Sciatic nerve (tissue), 2 donors: ENCODE data around the gene SZRD1. TPM values are rescaled to one million over a fixed set of nuclear protein-coding genes. Genes with fewer than 3 reads are reported as not detected.
A peak's percentile ranks its signal among the peaks of the same experiment; 100 is the strongest.
"Not testable (repeated sequence)": the region's sequence is repeated elsewhere in the genome, so short reads cannot be mapped to it uniquely, and the experiment has no call there.

Source experiments
- ATAC-seq: fragments of 200-7000 bp; cut with Tn5 transposase; one replicate; pipeline ENCODE4 v1.9.1; 2020; ENCODE audit warnings: mild to moderate bottlenecking, moderate library complexity
- DNase-seq: peaks from one replicate; pipeline ENCODE4 v3.0.0-alpha.2; 2020; ENCODE audit warnings: low spot score
- intact Hi-C: fragments of 100-400 bp; cut with DNase I; formaldehyde crosslinking; loops from one replicate; pipeline ENCODE4 v1.14.2; 2022
- total RNA-seq: library from RNA; stranded (reverse); fragmentation: NEBNext Ultra II Directional; extraction: Animal tissue kit (Norgen Biotek cat#: 25700); gene quantifications from one replicate; pipeline ENCODE4 v1.2.1, GENCODE V29; 2021
- donor health status: DM: no; HTN: no; CAD: no.
- donor health status: DM: no; HTN: no; CAD: no.

SZRD1 gene
- total RNA-seq, 1 donor from 2014 or later, result 99.4 TPM

DNA sequence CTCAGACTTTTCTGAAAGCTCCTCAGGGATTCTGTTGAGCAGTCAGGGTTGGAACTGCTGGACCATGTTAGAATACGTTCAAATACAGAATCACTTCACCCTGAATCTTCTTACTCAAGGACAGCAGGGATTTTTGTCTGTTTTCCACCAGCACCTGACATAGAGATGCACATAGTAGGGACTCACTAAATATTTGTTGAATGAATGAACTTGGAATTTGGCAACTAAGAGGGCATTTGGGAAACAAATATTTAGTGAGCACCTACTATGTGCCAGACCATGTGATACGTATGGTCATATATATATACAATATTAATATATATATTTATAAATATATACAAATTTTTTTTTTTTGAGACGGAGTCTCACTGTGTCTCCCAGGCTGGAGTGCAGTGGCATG lies 10.2 kb upstream of the SZRD1 start:
- intact Hi-C loops, result no loop called here
- no peak for ATAC-seq
- no peak for DNase-seq

DNA sequence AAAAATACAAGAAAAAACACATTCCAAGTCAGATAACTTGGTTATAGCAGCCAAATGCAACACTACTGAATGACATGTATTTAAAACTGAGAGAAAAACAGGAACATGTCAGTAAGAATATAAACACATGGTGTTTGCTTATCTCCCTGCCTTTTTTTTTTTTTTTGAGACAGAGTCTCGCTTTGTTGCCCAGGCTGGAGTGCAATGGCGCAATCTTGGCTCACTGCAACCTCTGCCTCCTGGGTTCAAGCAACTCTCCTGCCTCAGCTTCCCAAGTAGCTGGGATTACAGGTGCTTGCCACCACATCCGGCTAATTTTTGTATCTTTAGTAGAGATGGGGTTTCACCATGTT lies 1.9 kb upstream of the SZRD1 start:
- DNase-seq, ATAC-seq, intact Hi-C loops: not testable (repeated sequence)

DNA sequence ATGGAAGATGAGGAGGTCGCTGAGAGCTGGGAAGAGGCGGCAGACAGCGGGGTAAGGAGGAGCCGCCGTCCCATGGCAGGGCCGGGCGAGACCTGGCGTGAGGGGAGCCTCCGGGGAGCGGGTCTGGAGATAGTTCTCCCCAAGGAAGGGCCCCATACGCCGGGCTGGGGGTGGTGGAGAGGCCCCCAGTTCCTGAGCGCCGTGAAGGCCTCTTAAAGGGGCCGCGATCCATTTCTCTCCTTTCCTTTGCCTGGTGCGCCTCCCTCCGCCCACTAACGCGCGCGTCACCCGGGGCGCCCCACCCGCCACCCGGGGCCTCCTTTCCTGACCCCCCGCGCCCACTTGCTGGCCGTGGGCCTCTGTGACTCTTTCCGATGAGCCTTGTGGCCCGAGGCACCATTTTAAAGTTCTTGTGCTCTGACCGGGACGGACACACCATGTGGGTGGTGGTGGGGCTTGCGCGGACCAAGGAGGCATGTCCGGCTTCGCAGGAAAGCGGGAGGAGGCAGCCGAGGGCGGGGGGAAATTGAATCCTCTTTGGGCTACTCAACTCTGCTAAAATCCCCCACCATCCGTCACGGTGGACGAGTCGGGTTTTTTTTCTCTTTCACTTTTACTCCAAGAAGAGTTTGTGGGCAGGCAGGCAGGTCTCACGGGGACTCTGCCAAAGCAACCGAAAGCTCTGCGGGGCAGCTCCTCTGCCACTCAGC lies 371 bp downstream of the SZRD1 start:
- ATAC-seq (peak; percentile 92), DNase-seq (peak; percentile 90)
- intact Hi-C loops, result no loop called here

DNA sequence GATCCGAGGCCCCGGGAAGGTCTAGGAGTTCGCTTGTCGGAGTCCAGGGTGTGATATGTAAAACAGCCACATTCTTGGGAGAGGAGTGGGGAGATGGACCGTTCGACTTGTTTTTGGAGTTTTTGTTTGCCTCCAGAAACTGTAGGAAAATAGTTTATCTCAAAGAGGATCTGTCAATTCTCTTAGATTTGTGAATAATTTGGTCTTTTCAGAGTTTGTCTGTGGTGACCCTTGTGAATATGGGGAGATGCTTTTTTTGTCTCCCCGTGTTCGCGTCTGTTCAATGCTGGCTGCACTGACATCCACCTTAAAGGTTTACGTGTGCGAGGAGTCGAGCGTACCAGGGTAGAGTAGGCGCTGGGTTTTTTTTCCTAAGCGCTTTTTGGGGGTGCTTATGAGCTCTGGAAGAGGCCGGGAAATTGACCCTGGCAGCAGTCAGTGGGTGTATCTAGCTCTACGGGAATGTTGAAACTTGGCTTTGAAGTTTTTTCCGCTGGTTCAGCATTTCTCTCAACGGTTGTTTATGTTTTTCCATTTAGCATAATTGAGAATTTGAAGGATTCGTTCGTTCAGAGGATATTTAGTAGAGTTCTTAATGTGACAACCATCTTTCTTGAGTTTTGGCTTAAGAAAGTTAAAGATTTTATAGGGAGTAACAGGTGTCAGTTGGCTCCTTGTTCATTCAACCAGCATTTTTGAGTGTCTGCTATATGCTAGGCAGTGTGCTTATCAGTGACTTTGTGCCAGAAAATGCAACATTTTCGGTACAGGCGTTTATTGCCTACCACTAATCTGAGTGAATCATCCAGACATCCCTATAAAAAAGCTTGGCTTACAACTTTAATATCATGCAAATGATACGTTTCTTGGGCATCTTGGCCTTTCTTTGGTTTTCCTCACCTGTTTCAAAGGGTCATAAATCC lies 1.2 kb downstream of the SZRD1 start:
- ATAC-seq (no peak), DNase-seq (no peak)
- intact Hi-C loops, result no loop called here

DNA sequence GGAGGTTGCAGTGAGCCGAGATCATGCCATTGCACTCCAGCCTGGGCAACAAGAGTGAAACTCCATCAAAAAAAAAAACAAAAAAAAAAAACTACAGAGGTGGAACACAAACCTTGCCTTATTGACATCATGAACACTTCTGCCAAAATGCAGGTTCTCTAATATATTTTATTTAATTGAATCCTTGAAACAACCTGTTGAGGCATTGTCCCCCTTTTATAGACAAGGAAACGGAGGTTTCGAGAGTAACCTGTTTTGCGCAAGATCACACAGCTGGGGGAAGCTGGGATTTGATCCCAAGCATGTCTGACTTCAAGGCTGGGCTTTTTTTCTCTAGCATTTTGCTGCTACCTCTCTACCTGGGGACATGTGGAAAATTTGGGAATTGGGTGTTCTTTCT lies 2.8 kb downstream of the SZRD1 start:
- ATAC-seq (no peak), DNase-seq (no peak)
- intact Hi-C loops, result no loop called here

DNA sequence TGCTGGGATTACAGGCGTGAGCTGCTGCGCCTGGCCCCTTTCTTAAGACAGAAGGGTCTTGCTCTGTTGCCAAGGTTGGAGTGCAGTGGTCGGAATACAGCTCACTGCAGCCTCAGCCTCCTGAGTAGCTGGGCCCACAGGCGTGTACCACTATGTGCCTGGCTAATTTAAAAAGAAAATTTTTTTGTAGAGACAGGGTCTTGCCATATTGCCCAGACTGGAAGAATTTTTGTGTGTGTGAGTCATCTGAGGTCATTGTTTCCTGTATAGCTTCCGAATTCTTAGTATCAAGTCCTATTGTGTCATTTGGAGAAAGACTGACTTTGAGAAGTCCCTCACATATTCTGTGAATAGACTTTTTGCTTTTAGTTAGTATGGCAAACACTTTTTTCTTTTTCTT lies 4.7 kb downstream of the SZRD1 start:
- ATAC-seq (no peak), DNase-seq (no peak)
- intact Hi-C loops, result no loop called here

DNA sequence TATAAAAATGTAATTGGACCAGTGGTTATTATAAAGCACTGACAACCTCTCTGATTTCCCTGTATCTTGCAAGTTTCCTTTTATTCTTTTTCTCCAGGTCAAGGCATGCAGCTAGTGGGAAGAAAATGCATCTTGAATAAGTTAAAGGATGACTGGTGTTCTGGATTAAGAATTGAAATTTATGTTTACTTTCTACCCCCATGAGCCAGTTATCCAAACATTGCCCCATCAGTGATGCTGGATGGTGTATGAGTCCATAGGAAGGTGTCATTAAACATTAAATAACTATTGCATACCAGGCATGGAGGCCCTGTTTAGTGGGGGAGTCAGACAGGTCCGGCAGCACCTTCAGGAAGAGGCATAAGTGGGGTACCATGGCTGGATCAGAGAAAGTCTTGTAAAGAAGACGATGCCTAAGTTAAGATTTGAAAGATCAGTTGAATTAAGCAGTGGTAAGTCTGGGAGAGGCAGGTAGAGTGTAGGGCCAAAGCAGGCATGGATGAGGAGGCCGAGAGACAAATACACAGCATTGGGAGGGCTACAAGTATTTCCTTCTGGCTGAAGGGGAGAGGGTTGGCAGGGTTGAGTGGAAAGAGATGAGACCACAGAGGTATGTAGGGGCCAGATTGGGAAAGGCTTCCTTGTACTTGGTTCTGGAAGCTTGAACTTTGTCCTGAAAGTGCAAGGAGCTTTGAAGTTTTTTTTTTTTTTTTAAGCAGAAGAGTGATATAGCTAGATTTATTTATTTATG lies 5.7 kb downstream of the SZRD1 start:
- no peak for ATAC-seq
- no peak for DNase-seq
- intact Hi-C loops, result no loop called here

DNA sequence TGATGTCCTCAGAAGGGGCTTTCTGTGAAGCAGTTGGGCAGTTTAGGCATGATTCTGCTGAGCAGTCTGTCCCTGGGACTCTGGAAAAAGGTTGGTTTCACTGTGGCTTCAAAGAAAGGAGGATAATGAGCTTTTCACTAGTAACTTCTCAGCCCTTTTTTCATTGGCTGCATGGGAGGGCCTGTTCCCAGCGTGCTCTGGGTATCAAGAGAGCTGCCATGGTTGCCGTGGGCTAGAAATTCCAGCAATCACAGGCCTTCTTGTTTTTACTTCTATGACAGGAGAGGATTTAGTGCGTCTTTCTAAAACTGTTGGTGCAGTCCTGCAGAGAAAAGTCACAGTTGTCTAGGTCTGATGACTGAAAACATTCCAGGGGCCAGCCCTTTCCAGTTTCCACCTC lies 7.2 kb downstream of the SZRD1 start:
- intact Hi-C loops, result no loop called here
- no peak for DNase-seq

DNA sequence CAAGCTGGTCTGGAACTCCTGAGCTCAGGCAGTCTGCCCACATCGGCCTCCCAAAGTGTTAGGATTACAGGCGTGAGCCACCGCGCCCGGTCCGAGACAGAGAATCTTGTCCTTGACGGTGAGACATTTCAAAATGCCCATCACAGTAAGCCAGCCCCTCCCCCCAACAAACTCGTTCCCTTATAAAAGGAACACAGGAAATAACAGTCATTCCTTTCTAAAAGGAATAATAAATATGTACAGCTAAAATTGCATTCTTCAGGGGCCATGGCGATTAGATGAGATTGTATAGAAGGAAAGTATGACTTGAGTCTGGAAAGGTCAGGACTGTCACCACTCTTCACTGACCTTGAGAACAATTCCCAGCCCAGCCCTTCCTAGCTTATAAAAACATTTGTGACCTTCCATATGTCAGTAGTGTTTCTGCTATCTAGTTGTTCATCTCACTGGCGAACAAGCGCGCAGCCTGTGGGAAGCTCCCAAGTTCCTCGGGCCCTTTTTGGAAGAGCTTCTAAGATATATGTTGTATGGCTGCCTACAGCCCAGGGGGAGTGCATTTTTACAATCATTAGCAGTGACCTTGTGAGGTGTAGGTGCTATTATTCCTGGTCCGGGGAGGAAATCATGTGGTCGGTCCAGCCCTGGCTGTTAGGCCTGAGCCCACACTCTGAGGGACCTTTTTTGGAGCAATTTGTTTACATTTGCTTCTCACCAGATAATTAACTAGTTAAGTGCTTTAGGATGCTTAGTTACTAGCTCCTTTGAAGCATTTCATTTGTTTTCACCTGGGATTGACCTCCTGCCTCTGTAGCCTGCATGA lies 8.7 kb downstream of the SZRD1 start:
- ATAC-seq (no peak), DNase-seq (no peak)
- intact Hi-C loops, result no loop called here

More for the DNA sequence above, 7.2 kb downstream of the SZRD1 start:
- ATAC-seq, result no peak

DNA sequence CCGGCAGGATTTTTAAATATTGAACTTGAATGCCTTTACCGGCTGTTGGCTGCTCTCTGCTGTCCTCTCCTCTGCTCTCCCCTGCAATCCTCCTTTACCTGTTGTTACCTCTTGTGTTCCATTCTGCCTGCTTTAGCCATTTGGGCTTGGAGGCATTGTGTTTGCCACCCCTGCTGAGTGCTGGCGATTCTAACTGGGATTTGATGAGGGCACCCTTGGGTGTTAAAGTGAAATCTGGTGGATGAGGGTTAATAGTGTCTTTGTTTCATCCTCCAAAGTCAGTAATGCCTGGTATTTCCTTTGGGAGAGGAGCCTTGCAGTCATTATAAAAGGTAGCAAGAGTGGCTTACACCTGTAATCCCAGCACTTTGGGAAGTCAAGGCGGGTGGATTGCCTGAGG lies 9.9 kb downstream of the SZRD1 start:
- intact Hi-C loops, result no loop called here
- no peak for ATAC-seq
- DNase-seq, result no peak

DNA sequence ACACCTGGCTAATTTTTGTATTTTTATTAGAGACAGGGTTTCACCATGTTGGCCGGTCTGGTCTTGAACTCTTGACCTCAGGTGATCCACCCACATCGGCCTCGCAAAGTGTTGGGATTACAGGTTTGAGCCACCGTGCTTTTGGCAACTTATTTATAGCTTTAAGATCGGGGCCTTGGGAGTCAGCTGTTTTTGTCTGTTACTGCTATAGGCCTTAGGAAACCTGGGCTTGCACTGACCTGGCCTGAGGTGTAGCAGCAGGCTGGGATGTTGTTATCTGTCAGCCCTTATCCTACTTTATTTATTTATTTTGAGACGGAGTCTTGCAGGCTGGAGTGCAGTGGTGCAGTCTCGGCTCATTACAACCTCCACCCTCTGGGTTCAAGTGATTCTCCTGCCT lies 11.4 kb downstream of the SZRD1 start:
- DNase-seq (no peak), ATAC-seq (no peak)
- intact Hi-C loops, result no loop called here

DNA sequence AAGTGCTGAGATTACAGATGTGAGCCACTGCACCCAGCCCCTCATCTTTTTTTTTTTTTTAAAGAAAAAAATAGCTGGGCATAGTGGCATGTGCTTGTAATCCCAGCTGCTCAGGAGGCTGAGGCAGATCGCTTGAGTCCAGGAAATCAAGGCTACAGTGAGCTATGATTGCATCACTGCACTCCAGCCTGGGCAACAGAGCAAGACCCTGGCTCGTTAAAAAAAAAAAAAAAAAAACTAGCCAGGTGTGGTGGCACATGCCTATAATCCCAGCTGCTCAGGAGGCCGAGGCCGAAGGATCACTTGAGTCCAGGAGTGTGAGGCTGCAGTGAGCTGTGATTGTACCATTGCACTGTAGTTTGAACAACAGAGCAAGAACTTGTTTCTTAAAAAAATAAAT lies 13.8 kb downstream of the SZRD1 start:
- DNase-seq (no peak), ATAC-seq (no peak)
- intact Hi-C loops, result no loop called here

DNA sequence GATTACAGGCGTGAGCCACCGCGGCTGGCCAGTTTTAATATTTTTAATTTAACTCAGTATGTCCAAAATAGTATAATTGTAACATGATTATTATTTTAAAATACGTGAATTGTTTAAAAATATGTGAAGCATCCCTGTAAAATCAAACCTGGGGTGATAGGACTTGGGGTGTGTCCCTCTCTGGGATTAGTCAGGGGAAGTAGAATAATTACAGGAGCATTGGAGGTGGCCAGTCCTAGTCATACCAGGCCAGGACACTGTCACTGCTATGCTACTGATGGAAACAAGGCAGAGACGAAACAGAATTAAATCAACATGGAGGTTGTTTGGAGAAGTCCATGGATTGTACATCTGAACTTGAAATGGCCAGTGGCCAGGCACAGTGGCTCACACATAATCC lies 16.8 kb downstream of the SZRD1 start:
- ATAC-seq, result no peak
- intact Hi-C loops, result no loop called here

DNA sequence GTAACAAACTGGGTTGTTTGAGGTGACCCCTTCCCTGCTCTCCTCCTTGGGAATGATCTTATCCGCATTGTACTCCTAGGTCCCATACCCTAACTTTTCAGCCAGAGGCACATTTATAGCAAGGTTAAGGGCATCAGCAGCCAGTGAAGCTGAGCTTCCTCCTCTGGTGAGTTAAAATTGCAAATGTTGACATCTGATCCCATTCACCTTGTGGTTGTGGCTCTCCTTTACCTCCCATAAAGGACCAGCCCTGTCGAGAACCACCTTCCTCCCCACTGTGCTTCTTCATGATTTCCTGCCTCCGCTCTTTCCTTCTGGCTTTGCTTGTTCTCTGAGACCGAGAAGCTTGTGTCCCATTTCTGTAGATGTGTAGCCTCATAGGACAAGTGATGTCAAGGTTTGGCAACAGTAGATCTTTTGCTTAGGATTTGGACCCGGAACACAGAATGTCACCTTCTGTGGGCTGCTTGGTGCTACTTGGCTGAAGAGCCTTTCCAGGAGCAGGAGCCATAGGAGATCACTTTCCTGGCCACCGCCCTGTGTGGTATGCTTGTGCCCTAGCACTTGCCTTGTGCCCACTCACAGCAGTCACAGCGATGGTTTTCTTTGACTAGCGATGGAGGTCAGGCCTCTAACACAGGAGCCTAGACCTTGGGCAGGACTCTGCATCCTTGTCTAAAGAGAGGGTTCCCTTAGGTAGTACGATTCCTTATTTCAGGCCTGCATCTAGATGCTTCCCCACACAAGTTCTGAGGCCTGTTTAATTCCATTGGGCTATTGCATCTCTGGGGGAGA lies 18.8 kb downstream of the SZRD1 start:
- intact Hi-C loops, result no loop called here
- DNase-seq (no peak), ATAC-seq (no peak)

More for the DNA sequence above, 16.8 kb downstream of the SZRD1 start:
- no peak for DNase-seq

DNA sequence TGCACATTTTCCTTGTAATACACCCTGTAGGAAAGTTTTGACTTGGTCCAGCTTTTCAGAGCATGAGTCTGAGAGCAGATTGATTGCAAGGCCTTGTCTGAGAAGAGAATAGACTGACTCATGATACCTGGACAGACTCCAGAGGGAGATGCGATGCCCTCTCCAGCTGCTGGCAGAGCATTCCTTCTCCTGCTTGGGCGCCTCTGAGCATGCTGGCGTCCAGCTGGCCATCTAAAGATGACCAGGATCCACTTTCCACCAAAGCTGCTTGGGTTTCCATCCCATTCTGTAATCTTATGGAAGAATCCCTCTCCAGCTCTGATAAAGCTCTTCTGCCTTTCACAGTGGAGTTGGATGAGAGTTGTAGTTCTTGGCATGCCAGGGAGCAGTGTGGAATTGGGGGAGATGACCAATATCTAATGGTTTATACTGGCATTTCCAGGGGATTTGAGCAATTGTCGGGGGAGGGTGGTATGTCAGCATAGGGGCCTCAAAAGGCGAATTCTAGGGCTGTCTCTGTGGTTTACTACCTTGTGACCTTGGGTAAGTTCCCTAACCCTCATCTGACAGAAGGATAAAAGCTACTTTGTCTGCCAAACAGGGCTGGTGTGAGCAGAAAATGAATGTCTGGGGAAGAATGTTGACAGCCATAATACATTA lies 19.5 kb downstream of the SZRD1 start:
- DNase-seq (no peak), ATAC-seq (peak; percentile 65)
- intact Hi-C loops, result no loop called here

DNA sequence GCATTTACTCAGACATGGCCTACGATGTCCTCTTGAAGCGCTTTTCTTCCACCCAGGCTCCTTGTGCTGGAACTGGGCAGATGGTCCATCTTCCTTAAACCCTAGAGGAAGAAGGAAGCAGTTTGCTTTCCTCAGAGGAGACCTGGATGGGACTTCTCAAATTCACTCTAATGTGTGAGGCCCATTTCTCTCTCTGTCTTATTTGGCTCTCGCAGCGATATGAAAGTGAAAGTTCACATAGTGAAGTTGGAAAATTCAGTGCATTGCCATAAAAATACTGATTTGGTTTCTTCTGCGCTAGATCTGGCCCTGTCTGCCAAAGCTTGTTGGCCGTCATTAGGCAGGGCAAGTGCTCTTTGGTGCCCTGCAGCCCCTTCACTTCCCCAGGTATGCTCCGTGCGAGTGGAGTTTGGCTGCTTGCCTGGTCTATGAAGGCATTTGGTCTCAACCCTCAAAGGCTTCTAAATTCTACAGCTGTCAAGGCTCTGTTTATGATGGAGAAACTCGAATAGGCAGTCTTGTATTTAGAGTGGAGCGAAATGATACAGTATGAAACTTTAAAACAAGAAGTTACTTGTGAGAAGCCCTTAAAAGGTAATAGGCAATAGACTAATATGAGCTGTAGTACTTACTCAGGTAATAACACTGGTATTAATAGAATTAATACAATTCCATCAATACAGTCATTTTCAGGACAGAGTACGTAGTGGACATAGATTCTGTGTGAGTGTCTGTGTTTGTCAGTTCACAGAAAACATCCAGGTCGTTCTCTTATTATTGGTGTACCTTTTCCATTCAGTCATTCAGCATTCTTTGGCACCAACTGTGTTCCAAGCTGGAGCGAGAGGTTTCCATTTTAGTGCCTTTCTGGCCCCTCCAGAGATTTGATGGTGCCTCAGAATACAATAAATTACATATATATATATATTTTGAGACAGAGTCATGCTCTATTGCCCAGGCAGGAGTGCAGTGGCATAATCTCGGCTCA lies 20.5 kb downstream of the SZRD1 start:
- peak; percentile 73 for ATAC-seq
- intact Hi-C loops, result no loop called here
- DNase-seq, result no peak

DNA sequence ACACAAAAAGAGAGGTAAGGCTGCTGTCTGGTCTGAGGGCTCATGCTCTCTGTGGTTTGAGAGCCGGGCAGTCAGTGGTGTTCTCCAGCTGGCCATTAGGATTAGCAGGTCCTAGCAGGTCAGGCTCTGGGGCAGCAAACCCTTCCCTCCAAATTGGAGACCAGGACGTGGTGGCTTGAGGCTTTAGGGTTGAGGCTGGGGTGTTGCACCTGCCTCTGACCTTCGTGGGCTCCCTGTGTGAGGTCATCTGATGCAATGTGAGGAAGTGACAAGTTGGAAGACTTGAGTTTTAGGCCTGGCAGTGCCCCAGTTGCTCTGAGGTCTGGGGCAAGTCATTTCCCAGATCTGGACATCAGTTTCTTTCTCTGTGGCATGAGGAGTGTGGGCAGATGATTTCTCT lies 24.4 kb downstream of the SZRD1 start:
- ATAC-seq (no peak), DNase-seq (no peak)
- intact Hi-C loops, result no loop called here
